ENCODE results near the gene PPARD.

PPARD gene

DNA sequence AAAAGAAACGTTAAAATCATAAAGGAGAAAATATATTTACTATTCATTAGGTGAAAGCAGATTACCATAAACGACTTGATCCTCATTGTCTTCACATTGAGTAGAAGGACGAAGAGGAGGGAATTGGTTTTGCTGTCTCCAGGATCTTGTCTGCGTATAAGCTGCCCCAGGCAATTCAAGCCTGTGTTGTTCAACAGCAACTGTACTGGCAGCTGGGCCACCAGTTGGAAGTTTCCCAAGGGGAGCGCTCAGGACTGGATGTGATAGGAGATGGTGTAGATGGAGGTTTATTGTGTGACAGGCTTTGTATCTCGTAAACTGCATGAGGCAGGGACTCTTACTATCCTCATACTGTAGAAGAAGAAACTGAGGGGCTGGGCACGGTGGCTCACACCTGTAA lies 105.8 kb downstream of the PPARD start:
- ChIA-PET CTCF (interaction anchor here (1.5 to 1.8 kb wide), 2 partner anchors 116 to 151 kb away, joined by 4 to 11 read pairs; partner anchors contain the start of gene DEF6), POLR2A (interaction anchor here (1.4 kb wide), 1 partner anchor 20 kb away, joined by 5 read pairs; the partner anchor contains the start of gene RPL10A)
- TF ChIP-seq FOXK2 (IDR thresholded peaks at IDR 0.05) (no peak), FOXM1 (IDR thresholded peaks at IDR 0.05; ENCODE audit: borderline replicate concordance) (no peak), ARNT (IDR thresholded peaks at IDR 0.05) (no peak), ELF4 (IDR thresholded peaks at IDR 0.05) (no peak), TARDBP (IDR thresholded peaks at IDR 0.05) (no peak), SP1 (IDR thresholded peaks at IDR 0.05) (no peak)
- TF ChIP-seq, protein P1, sequence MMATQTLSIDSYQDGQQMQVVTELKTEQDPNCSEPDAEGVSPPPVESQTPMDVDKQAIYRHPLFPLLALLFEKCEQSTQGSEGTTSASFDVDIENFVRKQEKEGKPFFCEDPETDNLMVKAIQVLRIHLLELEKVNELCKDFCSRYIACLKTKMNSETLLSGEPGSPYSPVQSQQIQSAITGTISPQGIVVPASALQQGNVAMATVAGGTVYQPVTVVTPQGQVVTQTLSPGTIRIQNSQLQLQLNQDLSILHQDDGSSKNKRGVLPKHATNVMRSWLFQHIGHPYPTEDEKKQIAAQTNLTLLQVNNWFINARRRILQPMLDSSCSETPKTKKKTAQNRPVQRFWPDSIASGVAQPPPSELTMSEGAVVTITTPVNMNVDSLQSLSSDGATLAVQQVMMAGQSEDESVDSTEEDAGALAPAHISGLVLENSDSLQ (IDR thresholded peaks at IDR 0.05) = no peak
- no peak for DNase-seq (ENCODE audit: extremely low spot score)

DNA sequence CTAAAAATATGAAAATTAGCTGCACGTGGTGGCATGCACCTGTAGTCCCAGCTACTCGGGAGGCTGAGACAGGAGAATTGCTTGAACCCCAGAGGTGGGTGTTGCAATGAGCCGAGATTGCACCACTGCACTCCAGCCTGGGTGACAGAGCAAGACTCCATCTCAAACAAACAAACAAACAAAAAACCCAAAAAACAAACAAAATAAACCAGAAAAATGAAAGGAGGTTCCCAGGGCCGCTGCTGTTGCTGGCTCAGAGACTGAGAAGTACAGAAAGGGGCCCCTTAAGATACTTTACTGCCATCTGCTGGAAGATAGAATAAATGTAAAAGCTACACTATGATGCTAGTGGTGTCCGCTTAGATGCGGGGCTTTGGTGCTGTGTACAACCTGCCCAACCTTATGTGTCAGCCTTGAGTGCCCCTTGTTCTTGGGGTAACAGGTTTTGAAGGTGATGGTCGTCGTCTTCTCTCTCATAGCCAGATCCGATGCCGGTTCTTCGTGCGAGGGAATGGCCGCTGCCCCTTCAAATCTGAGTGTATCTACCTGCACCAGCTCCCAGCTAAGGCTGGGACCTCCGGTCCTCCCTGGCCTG lies 107.0 kb downstream of the PPARD start:
- CTCF ChIA-PET = interaction anchor here (0.6 to 3.2 kb wide), 15 partner anchors 11 to 160 kb away, joined by 3 to 42 read pairs (median 4); partner anchors contain the start of genes DEF6, PPARD and RPL10A
- POLR2A ChIA-PET = interaction anchor here (0.7 to 1.3 kb wide), 2 partner anchors 107 to 152 kb away, joined by 3 read pairs; partner anchors contain the start of genes DEF6 and PPARD
- DNase-seq (ENCODE audit: extremely low spot score) = peak; percentile 78
- TF ChIP-seq FOXK2 (IDR thresholded peaks at IDR 0.05) (no peak), CTBP1 (IDR thresholded peaks at IDR 0.05; ENCODE audit: borderline replicate concordance) (no peak), ZNF384 (IDR thresholded peaks at IDR 0.05) (no peak), FOXA1 (IDR thresholded peaks at IDR 0.05) (no peak), HDGF (IDR thresholded peaks at IDR 0.05; ENCODE audit: borderline replicate concordance) (no peak), FOXM1 (IDR thresholded peaks at IDR 0.05; ENCODE audit: borderline replicate concordance) (no peak), L3MBTL2 (conservative IDR thresholded peaks at IDR 0.05) (no peak), BHLHE40 (IDR thresholded peaks at IDR 0.05; ENCODE audit: borderline replicate concordance) (no peak)

DNA sequence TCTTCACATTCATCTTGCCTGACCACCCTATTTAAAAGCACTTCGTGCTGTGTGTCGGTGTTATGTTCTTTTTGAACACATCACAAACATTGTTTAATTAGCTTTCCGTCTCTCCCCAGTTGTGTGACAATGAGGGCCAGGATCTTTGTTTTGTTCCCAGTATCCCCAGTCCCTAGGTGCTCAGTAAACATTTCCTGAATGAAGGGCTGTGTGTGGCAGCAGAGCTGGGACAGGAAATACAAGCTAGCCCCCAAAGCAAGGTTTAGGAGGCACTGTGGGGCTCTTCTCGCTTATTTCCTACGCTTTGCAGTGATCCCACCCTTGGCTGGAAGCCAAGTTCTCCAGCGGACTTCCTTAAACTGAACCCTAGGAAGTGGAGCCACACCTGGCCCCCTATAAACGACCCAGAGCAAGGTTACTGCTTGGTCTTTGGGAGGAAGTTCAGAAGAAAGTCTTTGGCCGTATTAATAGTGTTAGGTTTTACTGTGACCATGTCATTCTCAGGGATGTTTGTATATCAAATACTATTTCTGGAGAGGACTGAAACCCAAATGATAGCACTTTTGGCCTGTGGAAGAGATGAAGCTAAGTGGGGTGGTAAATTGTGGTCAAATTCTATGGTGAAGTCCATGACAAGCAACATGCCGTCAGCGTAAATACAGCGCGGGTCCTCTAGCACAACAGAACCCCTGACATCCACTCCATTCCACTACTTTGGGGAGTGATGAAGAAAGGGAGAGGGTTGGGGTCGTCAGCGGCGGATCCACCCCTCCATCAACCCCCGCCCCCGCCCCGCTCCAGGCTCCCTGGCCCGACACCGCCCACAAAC lies 109.2 kb downstream of the PPARD start:
- TF ChIP-seq LEF1 (IDR thresholded peaks at IDR 0.05; ENCODE audit: borderline replicate concordance) (no peak), SP1 (IDR thresholded peaks at IDR 0.05) (no peak), TARDBP (IDR thresholded peaks at IDR 0.05) (no peak), ELF4 (IDR thresholded peaks at IDR 0.05) (no peak), FOXK2 (IDR thresholded peaks at IDR 0.05) (no peak), ZNF384 (IDR thresholded peaks at IDR 0.05) (no peak), FOXA1 (IDR thresholded peaks at IDR 0.05) (no peak)
- POLR2A ChIA-PET = interaction anchor here (0.6 to 3.5 kb wide), 8 partner anchors 16 to 133 kb away, joined by 3 to 22 read pairs (median 4); partner anchors contain the start of gene RPL10A
- CTCF ChIA-PET = interaction anchor here (0.8 to 3.2 kb wide), 4 partner anchors 15 to 153 kb away, joined by 3 to 42 read pairs (median 4); partner anchors contain the start of genes PPARD and RPL10A
- DNase-seq (ENCODE audit: extremely low spot score) = no peak

DNA sequence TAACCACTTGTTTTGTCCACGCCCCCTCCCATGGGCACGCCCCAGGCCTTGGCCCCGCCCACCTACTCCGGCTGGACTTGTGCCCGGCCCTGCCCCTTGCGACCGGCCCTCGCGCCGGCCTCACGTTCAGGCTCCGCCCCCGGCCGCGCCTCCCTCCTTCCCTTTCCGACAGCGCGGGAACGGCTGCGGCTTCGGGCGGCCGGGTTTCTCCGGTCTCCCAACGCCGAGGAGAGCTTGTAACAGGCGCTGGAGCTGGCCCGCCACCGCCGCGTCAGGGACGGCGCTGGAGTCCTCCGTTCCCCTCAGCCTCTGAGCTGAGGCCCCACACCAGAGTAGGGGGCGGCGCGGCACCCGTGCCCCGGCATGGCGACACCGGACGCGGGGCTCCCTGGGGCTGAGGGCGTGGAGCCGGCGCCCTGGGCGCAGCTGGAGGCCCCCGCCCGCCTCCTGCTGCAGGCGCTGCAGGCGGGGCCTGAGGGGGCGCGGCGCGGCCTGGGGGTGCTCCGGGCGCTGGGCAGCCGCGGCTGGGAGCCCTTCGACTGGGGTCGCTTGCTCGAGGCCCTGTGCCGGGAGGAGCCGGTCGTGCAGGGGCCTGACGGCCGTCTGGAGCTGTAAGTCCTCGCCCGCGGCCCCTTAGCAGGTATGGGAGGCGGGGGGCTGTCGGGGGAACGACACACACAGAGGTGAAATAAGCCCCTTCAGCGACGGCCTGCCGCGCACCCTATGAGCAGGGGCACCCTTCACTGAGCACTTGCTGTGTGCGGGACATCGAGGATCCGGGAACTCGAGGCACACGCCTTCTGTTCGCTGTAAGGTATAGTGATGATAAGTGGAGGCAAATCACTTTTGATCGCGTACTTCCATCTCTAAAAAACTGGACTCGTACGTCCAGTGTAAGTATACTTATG lies 110.1 kb downstream of the PPARD start, which contains the start of gene FANCE:
FANCE (plus strand) TSS at position 156 of the 908 bp plus-strand sequence; CDS start at position 364, 208 bp downstream.
- ChIA-PET CTCF (interaction anchor here (0.8 to 1.7 kb wide), 3 partner anchors 15 to 154 kb away, joined by 3 to 4 read pairs (median 3); partner anchors contain the start of gene RPL10A), POLR2A (interaction anchor here (0.6 to 3.5 kb wide), 8 partner anchors 15 to 134 kb away, joined by 3 to 22 read pairs (median 4); partner anchors contain the start of gene RPL10A)
- no peak for TF ChIP-seq ARNT (IDR thresholded peaks at IDR 0.05)
- peak; percentile 64 for TF ChIP-seq L3MBTL2 (conservative IDR thresholded peaks at IDR 0.05)
- TF ChIP-seq FOXK2 (IDR thresholded peaks at IDR 0.05) = no peak
- peak; percentile 95 for DNase-seq (ENCODE audit: extremely low spot score)

DNA sequence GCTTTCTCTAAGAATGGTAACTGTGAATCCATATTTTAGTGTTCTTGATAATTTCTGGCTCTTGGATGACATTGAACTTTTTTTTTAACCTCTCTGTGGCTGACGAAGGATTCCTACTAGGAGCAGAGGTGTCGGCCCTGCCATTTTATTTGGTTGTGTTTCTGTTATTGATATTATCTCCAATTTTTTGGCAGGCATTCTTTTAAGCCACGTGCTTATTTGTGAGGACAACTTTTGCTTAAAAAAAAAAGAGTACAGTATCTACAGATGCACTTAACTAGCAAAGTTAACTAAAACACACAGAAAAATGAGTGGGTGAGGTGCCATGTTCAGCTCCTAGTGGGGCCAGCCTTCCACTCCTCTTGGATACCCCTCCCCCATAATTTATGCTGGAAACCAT lies 110.9 kb downstream of the PPARD start:
- POLR2A ChIA-PET = interaction anchor here (1.0 to 3.5 kb wide), 5 partner anchors 14 to 125 kb away, joined by 3 to 22 read pairs (median 4); partner anchors contain the start of gene RPL10A
- DNase-seq (ENCODE audit: extremely low spot score) = no peak
- TF ChIP-seq ZNF384 (IDR thresholded peaks at IDR 0.05) = no peak
- TF ChIP-seq, protein P1 (IDR thresholded peaks at IDR 0.05) = no peak
- no peak for TF ChIP-seq CTBP1 (IDR thresholded peaks at IDR 0.05; ENCODE audit: borderline replicate concordance)
- TF ChIP-seq FOXM1 (IDR thresholded peaks at IDR 0.05; ENCODE audit: borderline replicate concordance) = no peak
- TF ChIP-seq NFRKB (IDR thresholded peaks at IDR 0.05) = no peak
- no peak for TF ChIP-seq HDGF (IDR thresholded peaks at IDR 0.05; ENCODE audit: borderline replicate concordance)
- TF ChIP-seq ELF4 (IDR thresholded peaks at IDR 0.05) = no peak
- TF ChIP-seq FOXA1 (IDR thresholded peaks at IDR 0.05) = no peak
- no peak for TF ChIP-seq LEF1 (IDR thresholded peaks at IDR 0.05; ENCODE audit: borderline replicate concordance)
- no peak for TF ChIP-seq FOXK2 (IDR thresholded peaks at IDR 0.05)
- no peak for TF ChIP-seq SUZ12 (IDR thresholded peaks at IDR 0.05)
- CTCF ChIA-PET = interaction anchor here (0.7 to 1.7 kb wide), 3 partner anchors 15 to 336 kb away, joined by 4 to 7 read pairs (median 7); partner anchors contain the start of gene RPL10A
